ENCODE data around the gene ATP8B1.

ATP8B1 gene

GRCh38 chr18:57816208-57816954 is 13.3 kb upstream of the ATP8B1 start:
- no peak for DNase-seq

GRCh38 chr18:57814555-57814954 is 11.4 kb upstream of the ATP8B1 start:
- no peak for DNase-seq

GRCh38 chr18:57813245-57813644 is 10.1 kb upstream of the ATP8B1 start:
- no peak for DNase-seq

GRCh38 chr18:57812126-57812477 is 9.0 kb upstream of the ATP8B1 start:
- no peak for DNase-seq

GRCh38 chr18:57811477-57812125 is 8.5 kb upstream of the ATP8B1 start:
- DNase-seq, result no peak

GRCh38 chr18:57809190-57809589 is 6.1 kb upstream of the ATP8B1 start:
- DNase-seq, result no peak

- no peak for DNase-seq
Measured at GRCh38 chr18:57807336-57808117, 4.4 kb upstream of the ATP8B1 start.

- no peak for DNase-seq
Measured at GRCh38 chr18:57806978-57807285, 3.8 kb upstream of the ATP8B1 start.

GRCh38 chr18:57806201-57806977 is 3.3 kb upstream of the ATP8B1 start:
- no peak for DNase-seq

GRCh38 chr18:57805117-57805516 is 2.0 kb upstream of the ATP8B1 start:
- DNase-seq, result no peak

GRCh38 chr18:57804557-57804956 is 1.4 kb upstream of the ATP8B1 start:
- no peak for DNase-seq

- DNase-seq, result no peak
Measured at GRCh38 chr18:57802213-57803102, 657 bp downstream of the ATP8B1 start.

GRCh38 chr18:57801761-57802212 is 1.3 kb downstream of the ATP8B1 start:
- no peak for DNase-seq

- DNase-seq, result no peak
Measured at GRCh38 chr18:57801325-57801724, 1.8 kb downstream of the ATP8B1 start.

- no peak for DNase-seq
Measured at GRCh38 chr18:57798713-57799373, 4.3 kb downstream of the ATP8B1 start.

- peak; percentile 64 for DNase-seq
Measured at GRCh38 chr18:57797209-57797651, 5.9 kb downstream of the ATP8B1 start.

- no peak for DNase-seq
Measured at GRCh38 chr18:57794951-57795728, 8.0 kb downstream of the ATP8B1 start.

- DNase-seq, result no peak
Measured at GRCh38 chr18:57793302-57793986, 9.7 kb downstream of the ATP8B1 start.

- no peak for DNase-seq
Measured at GRCh38 chr18:57792631-57793301, 10.3 kb downstream of the ATP8B1 start.
